Tibial artery (tissue), 4 donors: ENCODE measurements around the gene BCDIN3D.

Experiments
- DNase-seq, 2 donors: peaks; one replicate each; pipeline ENCODE4 v3.0.0-alpha.2; 2019
- H3K27ac ChIP-seq, 2 donors: fragments of 200-600 bp; sonication (generic) in 1 of 2; 1 replicate in 1 of 2; 2 replicates in 1 of 2; pipeline ENCODE4 v1.5.1; 2018 to 2019; ENCODE audit warnings: mild to moderate bottlenecking in 1 of 2
- H3K27me3 ChIP-seq, 2 donors: fragments of 200-600 bp; sonication (generic) in 1 of 2; one replicate each; pipeline versions ENCODE4 v1.5.1 to v1.6.0; 2016 to 2019
- H3K36me3 ChIP-seq, 3 donors: fragments of 200-600 bp; sonication (generic) in 2 of 3; one replicate each; pipeline ENCODE4 v1.5.1; 2016 to 2019; ENCODE audit warnings: mild to moderate bottlenecking in 2 of 3
- H3K4me1 ChIP-seq, 4 donors: fragments of 200-600 bp; sonication (generic) in 2 of 4; 1 replicate in 3 of 4; 2 replicates in 1 of 4; pipeline ENCODE4 v1.5.1; 2016 to 2019
- H3K4me3 ChIP-seq, 2 donors: fragments of 200-600 bp; sonication (generic) in 1 of 2; 1 replicate in 1 of 2; 2 replicates in 1 of 2; pipeline ENCODE4 v1.5.1; 2018 to 2019; ENCODE audit warnings: mild to moderate bottlenecking in 2 of 2
- H3K9me3 ChIP-seq, 3 donors: fragments of 200-600 bp; sonication (generic) in 1 of 3; one replicate each; pipeline ENCODE4 v1.5.1; 2016 to 2019
- intact Hi-C: fragments of 100-400 bp; cut with DNase I; formaldehyde crosslinking; loops from one replicate; pipeline ENCODE4 v1.15.0; 2023; ENCODE audit warnings: low total_unique reads
- TF ChIP-seq, protein P1 (sequence below), 2 experiments: fragments of 200-600 bp in 1 of 2; fragments of 450-650 bp in 1 of 2; IDR thresholded peaks; one replicate each; pipeline ENCODE4 v1.5.1; 2017 to 2019; ENCODE audit warnings: antibody characterized with exemption in 2 of 2, mild to moderate bottlenecking in 1 of 2, moderate library complexity in 1 of 2

Gene BCDIN3D

DNA sequence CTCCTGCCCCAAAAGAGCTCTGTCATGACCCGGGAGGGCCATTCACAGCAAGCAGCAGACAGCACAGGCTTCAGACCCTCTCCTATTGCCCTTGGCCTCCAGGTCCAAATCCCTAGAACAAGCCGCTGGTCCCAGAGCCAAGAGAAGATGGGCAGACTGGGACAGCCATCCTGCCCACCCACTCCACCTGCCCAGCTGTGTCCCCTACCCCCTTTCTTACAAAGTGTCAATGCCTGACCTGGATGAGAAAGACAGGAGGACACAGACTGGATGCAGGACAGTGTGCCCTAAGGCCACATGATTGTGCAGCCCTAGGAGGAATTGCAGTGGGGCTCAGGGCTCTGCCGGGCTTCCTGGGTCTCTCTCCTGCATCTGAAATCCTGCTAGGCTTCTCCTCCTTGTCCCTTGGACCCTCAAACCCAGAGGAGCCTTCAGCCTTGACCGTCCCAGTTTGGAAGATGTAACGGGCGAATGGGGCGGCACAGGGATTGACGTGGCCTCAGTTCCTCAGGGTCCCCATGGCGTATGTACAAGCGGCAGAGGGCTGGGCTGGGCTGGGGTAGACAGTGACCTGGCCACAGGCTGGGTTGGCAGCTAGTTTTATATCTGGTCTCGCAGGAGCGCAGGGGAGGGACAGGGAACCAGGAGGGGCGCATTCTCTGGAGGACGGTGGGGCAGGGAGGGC is 27.1 kb upstream of the BCDIN3D start:
- Histone ChIP-seq H3K9me3 (no peaks in the 10 kb centered on the region), H3K27me3 (peaks cover 0 to 23% of the 10 kb centered on the region in 2 donors), H3K27ac (no peak overlapping the region), H3K36me3 (no peaks in the 10 kb centered on the region), H3K4me1 (peaks cover 0 to 18% (median 7%) of the 10 kb centered on the region in 4 donors), H3K4me3 (no peak overlapping the region)
- TF ChIP-seq, protein P1, sequence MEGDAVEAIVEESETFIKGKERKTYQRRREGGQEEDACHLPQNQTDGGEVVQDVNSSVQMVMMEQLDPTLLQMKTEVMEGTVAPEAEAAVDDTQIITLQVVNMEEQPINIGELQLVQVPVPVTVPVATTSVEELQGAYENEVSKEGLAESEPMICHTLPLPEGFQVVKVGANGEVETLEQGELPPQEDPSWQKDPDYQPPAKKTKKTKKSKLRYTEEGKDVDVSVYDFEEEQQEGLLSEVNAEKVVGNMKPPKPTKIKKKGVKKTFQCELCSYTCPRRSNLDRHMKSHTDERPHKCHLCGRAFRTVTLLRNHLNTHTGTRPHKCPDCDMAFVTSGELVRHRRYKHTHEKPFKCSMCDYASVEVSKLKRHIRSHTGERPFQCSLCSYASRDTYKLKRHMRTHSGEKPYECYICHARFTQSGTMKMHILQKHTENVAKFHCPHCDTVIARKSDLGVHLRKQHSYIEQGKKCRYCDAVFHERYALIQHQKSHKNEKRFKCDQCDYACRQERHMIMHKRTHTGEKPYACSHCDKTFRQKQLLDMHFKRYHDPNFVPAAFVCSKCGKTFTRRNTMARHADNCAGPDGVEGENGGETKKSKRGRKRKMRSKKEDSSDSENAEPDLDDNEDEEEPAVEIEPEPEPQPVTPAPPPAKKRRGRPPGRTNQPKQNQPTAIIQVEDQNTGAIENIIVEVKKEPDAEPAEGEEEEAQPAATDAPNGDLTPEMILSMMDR (IDR thresholded peaks at IDR 0.05), result no peak
- intact Hi-C loops, result loop anchor here (5.0 to 10.0 kb wide), 3 partner anchors 75 to 182 kb away; no protein-coding TSS in a partner anchor
- no peak for DNase-seq

- Histone ChIP-seq H3K27ac (no peak overlapping the region), H3K4me1 (peaks cover 0 to 18% (median 7%) of the 10 kb centered on the region in 4 donors)
- intact Hi-C loops, result loop anchor here (5.0 to 10.0 kb wide), 3 partner anchors 76 to 183 kb away; no protein-coding TSS in a partner anchor
Observed at GRCh38 chr12:49868952-49869815, 26.3 kb upstream of the BCDIN3D start.

GRCh38 chr12:49868449-49868848 is 25.5 kb upstream of the BCDIN3D start:
- Histone ChIP-seq H3K9me3 (no peaks in the 10 kb centered on the region), H3K36me3 (no peaks in the 10 kb centered on the region), H3K27ac (no peak overlapping the region), H3K4me3 (no peak overlapping the region), H3K27me3 (peaks cover 0 to 21% of the 10 kb centered on the region in 2 donors), H3K4me1 (peaks cover 0 to 18% (median 7%) of the 10 kb centered on the region in 4 donors)
- TF ChIP-seq, protein P1 (IDR thresholded peaks at IDR 0.05), result no peak
- DNase-seq, result no peak
- intact Hi-C loops, result loop anchor here (5.0 to 10.0 kb wide), 3 partner anchors 76 to 184 kb away; no protein-coding TSS in a partner anchor

More at GRCh38 chr12:49868952-49869815, 26.3 kb upstream of the BCDIN3D start:
- Histone ChIP-seq H3K9me3 (no peaks in the 10 kb centered on the region), H3K4me3 (no peak overlapping the region), H3K36me3 (no peaks in the 10 kb centered on the region), H3K27me3 (peaks cover 0 to 21% of the 10 kb centered on the region in 2 donors)
- TF ChIP-seq, protein P1 (IDR thresholded peaks at IDR 0.05), result no peak
- peak; percentile 86 to 90 for DNase-seq

GRCh38 chr12:49867570-49868341 is 24.9 kb upstream of the BCDIN3D start:
- intact Hi-C loops, result loop anchor here (5.0 to 10.0 kb wide), 3 partner anchors 77 to 185 kb away; no protein-coding TSS in a partner anchor
- TF ChIP-seq, protein P1 (IDR thresholded peaks at IDR 0.05), result no peak
- Histone ChIP-seq H3K4me3 (no peak overlapping the region), H3K4me1 (peaks cover 0 to 18% (median 7%) of the 10 kb centered on the region in 4 donors), H3K27me3 (peaks cover 0 to 21% of the 10 kb centered on the region in 2 donors), H3K27ac (no peak overlapping the region), H3K36me3 (no peaks in the 10 kb centered on the region), H3K9me3 (no peaks in the 10 kb centered on the region)
- no peak for DNase-seq
